IMR-90 (cell line): ENCODE data around the gene PRKAG1. TPM values are rescaled to one million over a fixed set of nuclear protein-coding genes. Genes with fewer than 3 reads are reported as not detected.

Experiments
- ATAC-seq: fragments of 200-7000 bp; cut with Tn5 transposase; 2 replicates; pipeline ENCODE4 v1.9.1; 2020; ENCODE audit warnings: low read depth, mild to moderate bottlenecking, moderate library complexity
- BruUV-seq: library from RNA; stranded (reverse); fragments of 400-500 nt; replicated peaks from 2 replicates; lab custom pipeline; 2021; lab: Mats Ljungman, UMichigan
- CTCF ChIA-PET: fragments of 300-600 bp; formaldehyde crosslinking; extraction: SDS; loops from one replicate; lab custom pipeline; 2021; ENCODE audit warnings: antibody characterized with exemption; lab: Yijun Ruan, JAX
- POLR2A ChIA-PET: fragments of 300-600 bp; sonication (Branson Sonifier 250); formaldehyde crosslinking; loops from one replicate; lab custom pipeline; 2022; ENCODE audit warnings: antibody characterized with exemption; ENCODE audit not compliant: unreplicated experiment; lab: Charles Lee
- DNase-seq: peaks from one replicate; pipeline ENCODE4 v3.0.0; 2013
- H2AFZ ChIP-seq: replicated peaks from 2 replicates; pipeline ENCODE3; 2013; ENCODE audit warnings: low read length, mild to moderate bottlenecking; ENCODE audit not compliant: poor library complexity
- H2AK5ac ChIP-seq: 2 replicates; pipeline ENCODE4 v1.6.1; 2013; ENCODE audit warnings: low read depth, low read length, inconsistent platforms
- H2AK9ac ChIP-seq: replicated peaks from 2 replicates; pipeline ENCODE3; 2013; ENCODE audit warnings: mild to moderate bottlenecking, low read depth, low read length, moderate library complexity; ENCODE audit not compliant: poor library complexity
- H2BK120ac ChIP-seq: 2 replicates; pipeline ENCODE4 v1.6.1; 2013; ENCODE audit warnings: low read depth, low read length, inconsistent platforms
- H2BK15ac ChIP-seq: 3 replicates; pipeline ENCODE4 v1.6.1; 2013; ENCODE audit warnings: low read depth, low read length, inconsistent platforms
- H2BK20ac ChIP-seq: 2 replicates; pipeline ENCODE4 v1.6.1; 2013; ENCODE audit warnings: low read depth, mild to moderate bottlenecking, inconsistent platforms, low read length, moderate library complexity
- H2BK5ac ChIP-seq: 2 replicates; pipeline ENCODE4 v1.6.1; 2013; ENCODE audit warnings: mild to moderate bottlenecking, low read depth, low read length, inconsistent platforms; ENCODE audit not compliant: poor library complexity, severe bottlenecking
- H3K14ac ChIP-seq: replicated peaks from 2 replicates; pipeline ENCODE4 v1.6.1; 2013; ENCODE audit warnings: low read depth, low read length, inconsistent platforms
- H3K18ac ChIP-seq: 2 replicates; pipeline ENCODE4 v1.6.1; 2013; ENCODE audit warnings: low read depth, low read length, control low read depth
- H3K23ac ChIP-seq: 2 replicates; pipeline ENCODE4 v1.6.1; 2013; ENCODE audit warnings: low read depth, low read length, inconsistent platforms
- H3K27ac ChIP-seq: 2 replicates; pipeline ENCODE4 v1.5.1; 2013; ENCODE audit warnings: mild to moderate bottlenecking, control low read depth, low read length; ENCODE audit not compliant: insufficient read depth
- H3K27me3 ChIP-seq: 2 replicates; pipeline ENCODE4 v1.6.1; 2013; ENCODE audit warnings: low read length; ENCODE audit not compliant: control insufficient read depth, insufficient read depth
- H3K36me3 ChIP-seq: 2 replicates; pipeline ENCODE4 v1.6.1; 2013; ENCODE audit warnings: low read length, mixed read lengths; ENCODE audit not compliant: control insufficient read depth, insufficient read depth
- H3K4ac ChIP-seq: 2 replicates; pipeline ENCODE4 v1.6.1; 2013; ENCODE audit warnings: low read depth, low read length, inconsistent platforms
- H3K4me1 ChIP-seq: 2 replicates; pipeline ENCODE4 v1.6.1; 2013; ENCODE audit warnings: low read length, mixed read lengths; ENCODE audit not compliant: control insufficient read depth, insufficient read depth
- H3K4me2 ChIP-seq: 2 replicates; pipeline ENCODE4 v1.6.1; 2013; ENCODE audit warnings: low read depth, mild to moderate bottlenecking, control low read depth, low read length, moderate library complexity
- H3K4me3 ChIP-seq: 2 replicates; pipeline ENCODE4 v1.5.1; 2013; ENCODE audit warnings: low read depth, mild to moderate bottlenecking, control low read depth, low read length, moderate library complexity; ENCODE audit not compliant: insufficient read depth
- H3K56ac ChIP-seq: 2 replicates; pipeline ENCODE4 v1.6.1; 2013; ENCODE audit warnings: low read length, inconsistent platforms; ENCODE audit not compliant: insufficient read depth; ENCODE audit errors: extremely low read depth
- H3K79me1 ChIP-seq, 2 experiments: 2 replicates each; pipeline ENCODE4 v1.6.1; 2013; ENCODE audit warnings: low read length in 2 of 2, inconsistent platforms in 1 of 2, low read depth in 1 of 2
- H3K9ac ChIP-seq: 2 replicates; pipeline ENCODE4 v1.6.1; 2013; ENCODE audit warnings: low read depth, low read length, control low read depth
- H3K9me1 ChIP-seq: 2 replicates; pipeline ENCODE4 v1.6.1; 2013; ENCODE audit warnings: low read length, inconsistent platforms; ENCODE audit not compliant: insufficient read depth
- H3K9me3 ChIP-seq: 2 replicates; pipeline ENCODE4 v1.6.1; 2013; ENCODE audit warnings: low read length; ENCODE audit not compliant: control insufficient read depth, insufficient read depth
- H4K20me1 ChIP-seq: 2 replicates; pipeline ENCODE4 v1.6.1; 2013; ENCODE audit warnings: low read length, inconsistent platforms; ENCODE audit not compliant: insufficient read depth
- H4K5ac ChIP-seq: 2 replicates; pipeline ENCODE4 v1.6.1; 2013; ENCODE audit warnings: mild to moderate bottlenecking, low read depth, low read length, control low read depth
- H4K8ac ChIP-seq, 2 experiments: 2 replicates each; pipeline ENCODE4 v1.6.1; 2013; ENCODE audit warnings: low read depth in 2 of 2, low read length in 2 of 2, control low read depth in 1 of 2, inconsistent platforms in 1 of 2
- H4K91ac ChIP-seq: 2 replicates; pipeline ENCODE4 v1.6.1; 2013; ENCODE audit warnings: low read depth, low read length, inconsistent platforms; ENCODE audit not compliant: insufficient read depth
- CEBPB ChIP-seq: IDR thresholded peaks from 2 replicates; pipeline ENCODE4 v1.6.1; 2012; ENCODE audit warnings: low read depth, low read length, improper control_type of control experiment
- CHD1 ChIP-seq: IDR thresholded peaks from 2 replicates; pipeline ENCODE4 v1.6.1; 2012; ENCODE audit warnings: low read depth, low read length, improper control_type of control experiment
- ELK1 ChIP-seq: fragments of 150-350 bp; IDR thresholded peaks from 2 replicates; pipeline ENCODE4 v1.6.1; 2016; ENCODE audit warnings: low read depth, mild to moderate bottlenecking, low read length, moderate library complexity, borderline replicate concordance
- FOS ChIP-seq: fragments of 150-350 bp; IDR thresholded peaks from 2 replicates; pipeline ENCODE4 v1.6.1; 2016; ENCODE audit warnings: low read depth, low read length
- MAFK ChIP-seq: IDR thresholded peaks from 2 replicates; pipeline ENCODE4 v1.6.1; 2012; ENCODE audit warnings: low read depth, low read length, improper control_type of control experiment
- MXI1 ChIP-seq: IDR thresholded peaks from 2 replicates; pipeline ENCODE4 v1.6.1; 2012; ENCODE audit warnings: low read depth, mild to moderate bottlenecking, low read length, moderate library complexity, borderline replicate concordance
- NFE2L2 ChIP-seq: fragments of 150-350 bp; IDR thresholded peaks from 2 replicates; pipeline ENCODE4 v1.6.1; 2016; ENCODE audit warnings: low read depth, mild to moderate bottlenecking, low read length
- POLR2A ChIP-seq: IDR thresholded peaks from 2 replicates; pipeline ENCODE4 v1.6.1; 2012; ENCODE audit warnings: mild to moderate bottlenecking, low read depth, low read length
- RAD21 ChIP-seq: IDR thresholded peaks from 2 replicates; pipeline ENCODE4 v1.6.1; 2012; ENCODE audit warnings: low read length, improper control_type of control experiment
- RCOR1 ChIP-seq: IDR thresholded peaks from 2 replicates; pipeline ENCODE4 v1.6.1; 2012; ENCODE audit warnings: mild to moderate bottlenecking, low read length, improper control_type of control experiment; ENCODE audit not compliant: insufficient replicate concordance
- RFX5 ChIP-seq: IDR thresholded peaks from 2 replicates; pipeline ENCODE4 v1.8.0; 2012; ENCODE audit warnings: low read depth, mild to moderate bottlenecking, low read length, moderate library complexity
- SMC3 ChIP-seq: fragments of 150-350 bp; IDR thresholded peaks from 2 replicates; pipeline ENCODE4 v1.6.1; 2016; ENCODE audit warnings: low read depth, mild to moderate bottlenecking, antibody characterized with exemption, low read length, moderate library complexity
- WGBS, 2 experiments: methylation state at CpG; one replicate each; pipeline versions ENCODE4 v1.1.5 to v1.1.7; 2013; ENCODE audit warnings: missing lambda C conversion rate in 2 of 2; ENCODE audit not compliant: insufficient read length in 1 of 2; ENCODE audit errors: extremely low coverage in 2 of 2; 5-methylcytosine and 5-hydroxymethylcytosine counted together
- dilution Hi-C: fragments of 300-500 bp; cut with HindIII; formaldehyde crosslinking; loops from one replicate; pipeline ENCODE4 v1.14.3; 2018; ENCODE audit warnings: low sequenced_read_pairs; ENCODE audit not compliant: unreplicated experiment
- in situ Hi-C: fragments of 300-500 bp; cut with MboI; formaldehyde crosslinking; loops from 3 replicates; pipeline ENCODE4 v1.14.3; 2019; ENCODE audit warnings: low sequenced_read_pairs, inconsistent platforms, mixed read lengths
- intact Hi-C: fragments of 100-400 bp; cut with micrococcal nuclease; formaldehyde crosslinking; loops from 2 replicates; pipeline ENCODE4 v1.10.0; 2022
- polyA plus RNA-seq, 3 experiments: library from polyadenylated mRNA; depleted of rRNA; stranded (reverse); fragments of >200 nt; gene quantifications; 2 replicates each; pipeline ENCODE4 v1.2.3, GENCODE V29; 2012; ENCODE audit warnings: low replicate concordance in 1 of 3
- total RNA-seq: library from RNA; depleted of rRNA; stranded (reverse); fragments of >200 nt; gene quantifications from 2 replicates; pipeline ENCODE4 v1.2.3, GENCODE V29; 2012
- TF ChIP-seq, protein P1 (sequence below): fragments of 150-350 bp; IDR thresholded peaks from 2 replicates; pipeline ENCODE4 v1.6.1; 2017; ENCODE audit warnings: mild to moderate bottlenecking, antibody characterized with exemption, low read length, low read depth

Gene PRKAG1
- total and polyA plus RNA-seq, 2 of the 4 experiments (the other 2 are of a cell fraction) = 81.1 to 106 TPM

DNA sequence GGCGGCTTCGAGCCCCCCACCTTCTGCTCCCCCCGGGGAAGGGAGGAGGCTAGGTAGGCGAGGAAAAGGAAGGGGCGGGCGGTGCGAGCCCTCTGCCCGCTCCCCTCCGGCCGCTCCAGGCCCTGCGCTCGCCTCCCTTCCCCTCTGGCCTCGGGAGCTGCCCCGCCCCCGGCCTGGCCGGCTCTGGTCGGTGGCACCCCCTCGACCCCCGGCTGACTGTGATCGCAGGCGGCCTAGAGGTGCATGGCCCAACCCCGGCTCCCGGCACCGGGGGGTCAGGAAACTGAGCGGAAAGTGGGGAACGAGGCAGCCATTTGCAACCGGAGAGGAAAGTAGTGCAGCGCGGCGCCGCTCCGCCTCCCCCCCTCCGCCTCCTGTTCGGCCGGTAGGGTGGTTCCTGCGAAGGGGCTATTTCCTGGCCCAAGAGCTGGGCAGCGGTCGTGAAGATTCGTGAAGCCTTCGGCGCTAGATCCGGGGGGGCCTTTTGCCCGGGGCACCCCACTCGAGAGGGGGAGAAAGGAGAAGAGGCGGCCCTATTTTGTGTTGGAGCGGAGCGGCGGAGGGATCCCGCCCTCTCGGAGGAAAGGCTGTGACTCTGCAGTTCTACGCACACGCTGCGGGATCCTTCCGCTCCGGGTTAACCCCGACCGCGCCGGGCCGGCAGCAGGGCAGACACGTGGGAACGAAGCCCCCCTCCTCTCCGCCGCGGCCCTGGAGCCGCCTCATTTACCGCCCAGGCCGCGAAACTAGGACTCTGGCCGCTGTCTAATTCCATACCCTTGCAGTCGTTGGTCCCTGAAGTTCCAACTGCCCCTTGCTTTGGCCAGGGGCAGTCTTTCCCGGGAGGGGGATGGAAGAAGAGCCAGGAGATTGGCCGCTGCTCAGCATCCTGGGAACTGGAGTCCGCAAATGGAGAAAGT is 41.9 kb upstream of the PRKAG1 start, which contains the start of gene KMT2D:
Gene KMT2D (minus strand): TSS at position 558 of the 920 bp plus-strand sequence. CDS start 5,470 bp downstream, outside the sequence.
- Histone ChIP-seq H2AK9ac (peak within 1 kb of the TSS; percentile 98), H2AFZ (peak within 1 kb of the TSS; percentile 100), H3K23ac (peak within 1 kb of the TSS; percentile 99), H3K56ac (peak within 1 kb of the TSS; percentile 94), H3K4ac (peak within 1 kb of the TSS; percentile 97), H3K4me2 (peak within 1 kb of the TSS; percentile 97), H3K4me1 (peaks cover 7% of the 10 kb centered on the region), H4K20me1 (peaks cover 40% of the 10 kb centered on the region), H3K9ac (peak within 1 kb of the TSS; percentile 94), H2BK5ac (peak within 1 kb of the TSS; percentile 98), H2BK120ac (peak within 1 kb of the TSS; percentile 94), H3K79me1 (peaks cover 9 to 50% of the 10 kb centered on the region in 2 experiments; a peak in 3 of 4 replicates), H3K36me3 (no peaks in the 10 kb centered on the region), H3K14ac (peak within 1 kb of the TSS; percentile 99), H4K5ac (peak within 1 kb of the TSS; percentile 89), H3K27ac (peak within 1 kb of the TSS; percentile 98), H3K18ac (peak within 1 kb of the TSS; percentile 89), H4K8ac (peak within 1 kb of the TSS; percentile 82 to 99), H3K9me1 (peaks cover 16% of the 10 kb centered on the region), H2AK5ac (peak within 1 kb of the TSS; percentile 83), H2BK15ac (peak within 1 kb of the TSS; percentile 89; the same call in 1 of the 3 replicates), H3K27me3 (no peaks in the 10 kb centered on the region), H2BK20ac (peak within 1 kb of the TSS; percentile 50), H3K4me3 (peak within 1 kb of the TSS; percentile 81), H4K91ac (peak within 1 kb of the TSS; percentile 97), H3K9me3 (no peaks in the 10 kb centered on the region)
- 1% methylated on average over 29 of the region's 74 CpGs; no CpG with 5 or more reads in 1 of the 2 experiments for WGBS, 2 experiments
- dilution Hi-C loops = no loop called here
- TSS peak; percentile 85 for BruUV-seq
- ChIA-PET CTCF (no interaction called here), POLR2A (no interaction called here)
- ATAC-seq (peak; percentile 74), DNase-seq (peak; percentile 96)
- in situ Hi-C loops = loop anchor here (5.0 kb wide), 1 partner anchor 177 kb away; no protein-coding TSS in a partner anchor
- intact Hi-C loops = no loop called here
- TF ChIP-seq CHD1 (peak; percentile 50; the same call in 1 of the 2 replicates), RCOR1 (no peak), SMC3 (no peak), FOS (peak; percentile 14; the same call in 1 of the 2 replicates), MXI1 (peak; percentile 94), RAD21 (no peak), RFX5 (no peak), ELK1 (no peak), CEBPB (no peak), NFE2L2 (peak; percentile 89; the same call in 1 of the 2 replicates), POLR2A (peak; percentile 48; the same call in 1 of the 2 replicates), MAFK (peak; percentile 57; the same call in 1 of the 2 replicates)
- TF ChIP-seq, protein P1, sequence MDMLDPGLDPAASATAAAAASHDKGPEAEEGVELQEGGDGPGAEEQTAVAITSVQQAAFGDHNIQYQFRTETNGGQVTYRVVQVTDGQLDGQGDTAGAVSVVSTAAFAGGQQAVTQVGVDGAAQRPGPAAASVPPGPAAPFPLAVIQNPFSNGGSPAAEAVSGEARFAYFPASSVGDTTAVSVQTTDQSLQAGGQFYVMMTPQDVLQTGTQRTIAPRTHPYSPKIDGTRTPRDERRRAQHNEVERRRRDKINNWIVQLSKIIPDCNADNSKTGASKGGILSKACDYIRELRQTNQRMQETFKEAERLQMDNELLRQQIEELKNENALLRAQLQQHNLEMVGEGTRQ = peak; percentile 73
